WTC11 (cell line): Measurements from ENCODE around the gene TBC1D22B. TPM values are rescaled to one million over a fixed set of nuclear protein-coding genes. Genes with fewer than 3 reads are reported as not detected.

Experiments used
- ATAC-seq: fragments of 200-7000 bp; cut with Tn5 transposase; 2 replicates; pipeline ENCODE4 v1.10.0; 2021; ENCODE audit warnings: mild to moderate bottlenecking, moderate library complexity
- CTCF ChIA-PET: fragments of 300-600 bp; sonication (Branson Sonifier 250); formaldehyde crosslinking; loops from one replicate; lab custom pipeline; 2021; ENCODE audit warnings: antibody characterized with exemption; lab: Charles Lee
- POLR2A ChIA-PET: fragments of 350-600 bp; sonication (Branson Sonifier 250); formaldehyde crosslinking; loops from one replicate; lab custom pipeline; 2021; ENCODE audit warnings: antibody characterized with exemption; lab: Charles Lee
- DNase-seq: peaks from one replicate; pipeline ENCODE4 v3.0.0; 2021; ENCODE audit warnings: low spot score
- H3K27ac Mint-ChIP-seq: 2 replicates; pipeline ENCODE4 v1.8.0; 2021; ENCODE audit warnings: mixed read lengths
- H3K27me3 Mint-ChIP-seq: 2 replicates; pipeline ENCODE4 v1.8.0; 2021; ENCODE audit warnings: low read depth, mild to moderate bottlenecking, moderate library complexity, mixed read lengths
- H3K36me3 Mint-ChIP-seq: 2 replicates; pipeline ENCODE4 v1.8.0; 2021; ENCODE audit warnings: mixed read lengths
- H3K4me1 Mint-ChIP-seq: 2 replicates; pipeline ENCODE4 v1.8.0; 2022; ENCODE audit warnings: mixed read lengths
- H3K4me3 Mint-ChIP-seq: 2 replicates; pipeline ENCODE4 v1.8.0; 2021; ENCODE audit warnings: mild to moderate bottlenecking, moderate library complexity, mixed read lengths
- H3K9me3 Mint-ChIP-seq: 2 replicates; pipeline ENCODE4 v1.8.0; 2021; ENCODE audit warnings: mixed read lengths
- ATF2 ChIP-seq: sonication (generic); formaldehyde crosslinking; IDR thresholded peaks from 2 replicates; pipeline ENCODE4 v1.8.1; 2022; ENCODE audit warnings: low read depth, missing genetic modification reagents, borderline replicate concordance
- CBFB ChIP-seq: sonication (generic); formaldehyde crosslinking; IDR thresholded peaks from 2 replicates; pipeline ENCODE4 v1.8.1; 2022; ENCODE audit warnings: mild to moderate bottlenecking, low read depth, missing genetic modification reagents
- ESRRA ChIP-seq: sonication (generic); formaldehyde crosslinking; IDR thresholded peaks from 2 replicates; pipeline ENCODE4 v1.8.1; 2022; ENCODE audit warnings: mild to moderate bottlenecking, missing genetic modification reagents, borderline replicate concordance
- FOXJ3 ChIP-seq: sonication (generic); formaldehyde crosslinking; IDR thresholded peaks from 2 replicates; pipeline ENCODE4 v1.9.0; 2021; ENCODE audit warnings: missing genetic modification reagents, mild to moderate bottlenecking, borderline replicate concordance
- HMGXB4 ChIP-seq: sonication (generic); formaldehyde crosslinking; IDR thresholded peaks from 2 replicates; pipeline ENCODE4 v1.8.1; 2023; ENCODE audit warnings: mild to moderate bottlenecking, moderate library complexity, missing genetic modification reagents
- IRF2 ChIP-seq: sonication (generic); formaldehyde crosslinking; IDR thresholded peaks from 2 replicates; pipeline ENCODE4 v1.8.0; 2022; ENCODE audit warnings: low read depth, missing genetic modification reagents, borderline replicate concordance
- NFATC4 ChIP-seq: fragments of 250-450 bp; sonication (Bioruptor Pico); IDR thresholded peaks from 2 replicates; pipeline ENCODE4 v1.9.0; 2021; ENCODE audit warnings: mild to moderate bottlenecking
- NFYB ChIP-seq: sonication (generic); formaldehyde crosslinking; conservative IDR thresholded peaks from 2 replicates; pipeline ENCODE4 v1.8.0; 2022; ENCODE audit warnings: low read depth, missing genetic modification reagents
- NR2C2 ChIP-seq: sonication (generic); formaldehyde crosslinking; IDR thresholded peaks from 2 replicates; pipeline ENCODE4 v1.8.0; 2022; ENCODE audit warnings: mild to moderate bottlenecking, missing genetic modification reagents
- PREB ChIP-seq: sonication (generic); formaldehyde crosslinking; IDR thresholded peaks from 2 replicates; pipeline ENCODE4 v1.8.1; 2022; ENCODE audit warnings: mild to moderate bottlenecking, missing genetic modification reagents, moderate library complexity, borderline replicate concordance
- RELA ChIP-seq: sonication (generic); formaldehyde crosslinking; IDR thresholded peaks from 2 replicates; pipeline ENCODE4 v1.8.1; 2022; ENCODE audit warnings: missing genetic modification reagents, mild to moderate bottlenecking, borderline replicate concordance
- TEAD4 ChIP-seq: sonication (generic); formaldehyde crosslinking; IDR thresholded peaks from 2 replicates; pipeline ENCODE4 v1.8.0; 2022; ENCODE audit warnings: mild to moderate bottlenecking, missing genetic modification reagents
- ZMAT4 ChIP-seq: fragments of 250-450 bp; sonication (Bioruptor Pico); IDR thresholded peaks from 2 replicates; pipeline ENCODE4 v1.9.0; 2021; ENCODE audit warnings: mild to moderate bottlenecking
- ZNF232 ChIP-seq: sonication (generic); formaldehyde crosslinking; IDR thresholded peaks from 2 replicates; pipeline ENCODE4 v1.8.0; 2022; ENCODE audit warnings: mild to moderate bottlenecking, missing genetic modification reagents
- ZNF281 ChIP-seq: sonication (generic); formaldehyde crosslinking; IDR thresholded peaks from 2 replicates; pipeline ENCODE4 v1.8.0; 2023; ENCODE audit warnings: mild to moderate bottlenecking, missing genetic modification reagents
- ZNF396 ChIP-seq: fragments of 250-450 bp; sonication (Bioruptor Pico); IDR thresholded peaks from 2 replicates; pipeline ENCODE4 v1.8.0; 2021; ENCODE audit warnings: mild to moderate bottlenecking, moderate library complexity, borderline replicate concordance
- ZSCAN18 ChIP-seq: fragments of 250-450 bp; sonication (Bioruptor Pico); IDR thresholded peaks from 2 replicates; pipeline ENCODE4 v2.1.2; 2022; ENCODE audit warnings: mild to moderate bottlenecking, moderate library complexity
- total RNA-seq: library from RNA; stranded (reverse); gene quantifications from 3 replicates; pipeline ENCODE4 v1.2.3, GENCODE V29; 2021
- TF ChIP-seq, protein P1 (sequence below): sonication (generic); formaldehyde crosslinking; IDR thresholded peaks from 2 replicates; pipeline ENCODE4 v1.8.0; 2022; ENCODE audit warnings: missing genetic modification reagents
- TF ChIP-seq, protein P2 (sequence below): sonication (generic); formaldehyde crosslinking; IDR thresholded peaks from 2 replicates; pipeline ENCODE4 v1.8.1; 2023; ENCODE audit warnings: mild to moderate bottlenecking, missing genetic modification reagents
- TF ChIP-seq, protein P3 (sequence below): sonication (generic); formaldehyde crosslinking; IDR thresholded peaks from 2 replicates; pipeline ENCODE4 v1.8.1; 2023; ENCODE audit warnings: mild to moderate bottlenecking, missing genetic modification reagents, moderate library complexity

Gene TBC1D22B
- total RNA-seq, 1 experiment from 2014 or later: 16.4 TPM

DNA sequence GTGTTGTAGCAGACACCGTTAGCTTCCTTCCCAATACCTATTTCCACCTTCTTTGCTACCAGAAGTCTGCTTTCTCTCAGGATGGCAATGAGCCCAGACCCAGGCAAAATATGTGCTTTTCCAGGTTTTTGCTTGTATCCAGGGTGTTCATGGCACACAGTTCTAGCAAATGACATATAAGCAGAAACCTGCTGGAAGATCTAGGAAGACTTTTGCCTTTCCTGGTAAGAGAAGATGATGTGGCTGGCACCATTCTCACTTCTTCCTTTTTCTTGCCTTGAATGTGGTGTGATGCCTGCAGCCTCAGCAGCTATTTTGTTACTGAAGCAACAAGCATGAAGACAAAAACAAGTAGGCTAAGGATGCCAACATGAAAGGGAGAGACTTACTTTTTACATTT, 19.2 kb upstream of the TBC1D22B start:
- Mint-ChIP-seq H3K9me3 (peaks cover 5% of the 10 kb centered on the region), H3K27ac (no peak overlapping the region), H3K4me1 (peaks cover 9% of the 10 kb centered on the region), H3K27me3 (peaks cover 3% of the 10 kb centered on the region), H3K4me3 (no peak overlapping the region), H3K36me3 (no peaks in the 10 kb centered on the region)
- no peak for ATAC-seq
- ChIA-PET POLR2A (no interaction called here), CTCF (no interaction called here)
- no peak for DNase-seq
- TF ChIP-seq ZNF232 (CRISPR knock-in tag) (no peak), RELA (CRISPR knock-in tag) (no peak), NFATC4 (no peak), ESRRA (CRISPR knock-in tag) (no peak), FOXJ3 (no peak), NR2C2 (CRISPR knock-in tag) (no peak), ZNF396 (no peak), NFYB (no peak), ZSCAN18 (no peak), HMGXB4 (CRISPR knock-in tag) (no peak), TEAD4 (no peak), PREB (no peak), ZNF281 (CRISPR knock-in tag) (no peak), CBFB (CRISPR knock-in tag) (no peak), ATF2 (CRISPR knock-in tag) (no peak), IRF2 (CRISPR knock-in tag) (no peak), ZMAT4 (CRISPR knock-in tag) (no peak)
- TF ChIP-seq, protein P1, sequence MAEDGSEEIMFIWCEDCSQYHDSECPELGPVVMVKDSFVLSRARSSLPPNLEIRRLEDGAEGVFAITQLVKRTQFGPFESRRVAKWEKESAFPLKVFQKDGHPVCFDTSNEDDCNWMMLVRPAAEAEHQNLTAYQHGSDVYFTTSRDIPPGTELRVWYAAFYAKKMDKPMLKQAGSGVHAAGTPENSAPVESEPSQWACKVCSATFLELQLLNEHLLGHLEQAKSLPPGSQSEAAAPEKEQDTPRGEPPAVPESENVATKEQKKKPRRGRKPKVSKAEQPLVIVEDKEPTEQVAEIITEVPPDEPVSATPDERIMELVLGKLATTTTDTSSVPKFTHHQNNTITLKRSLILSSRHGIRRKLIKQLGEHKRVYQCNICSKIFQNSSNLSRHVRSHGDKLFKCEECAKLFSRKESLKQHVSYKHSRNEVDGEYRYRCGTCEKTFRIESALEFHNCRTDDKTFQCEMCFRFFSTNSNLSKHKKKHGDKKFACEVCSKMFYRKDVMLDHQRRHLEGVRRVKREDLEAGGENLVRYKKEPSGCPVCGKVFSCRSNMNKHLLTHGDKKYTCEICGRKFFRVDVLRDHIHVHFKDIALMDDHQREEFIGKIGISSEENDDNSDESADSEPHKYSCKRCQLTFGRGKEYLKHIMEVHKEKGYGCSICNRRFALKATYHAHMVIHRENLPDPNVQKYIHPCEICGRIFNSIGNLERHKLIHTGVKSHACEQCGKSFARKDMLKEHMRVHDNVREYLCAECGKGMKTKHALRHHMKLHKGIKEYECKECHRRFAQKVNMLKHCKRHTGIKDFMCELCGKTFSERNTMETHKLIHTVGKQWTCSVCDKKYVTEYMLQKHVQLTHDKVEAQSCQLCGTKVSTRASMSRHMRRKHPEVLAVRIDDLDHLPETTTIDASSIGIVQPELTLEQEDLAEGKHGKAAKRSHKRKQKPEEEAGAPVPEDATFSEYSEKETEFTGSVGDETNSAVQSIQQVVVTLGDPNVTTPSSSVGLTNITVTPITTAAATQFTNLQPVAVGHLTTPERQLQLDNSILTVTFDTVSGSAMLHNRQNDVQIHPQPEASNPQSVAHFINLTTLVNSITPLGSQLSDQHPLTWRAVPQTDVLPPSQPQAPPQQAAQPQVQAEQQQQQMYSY (CRISPR knock-in tag): no peak
- TF ChIP-seq, protein P2, sequence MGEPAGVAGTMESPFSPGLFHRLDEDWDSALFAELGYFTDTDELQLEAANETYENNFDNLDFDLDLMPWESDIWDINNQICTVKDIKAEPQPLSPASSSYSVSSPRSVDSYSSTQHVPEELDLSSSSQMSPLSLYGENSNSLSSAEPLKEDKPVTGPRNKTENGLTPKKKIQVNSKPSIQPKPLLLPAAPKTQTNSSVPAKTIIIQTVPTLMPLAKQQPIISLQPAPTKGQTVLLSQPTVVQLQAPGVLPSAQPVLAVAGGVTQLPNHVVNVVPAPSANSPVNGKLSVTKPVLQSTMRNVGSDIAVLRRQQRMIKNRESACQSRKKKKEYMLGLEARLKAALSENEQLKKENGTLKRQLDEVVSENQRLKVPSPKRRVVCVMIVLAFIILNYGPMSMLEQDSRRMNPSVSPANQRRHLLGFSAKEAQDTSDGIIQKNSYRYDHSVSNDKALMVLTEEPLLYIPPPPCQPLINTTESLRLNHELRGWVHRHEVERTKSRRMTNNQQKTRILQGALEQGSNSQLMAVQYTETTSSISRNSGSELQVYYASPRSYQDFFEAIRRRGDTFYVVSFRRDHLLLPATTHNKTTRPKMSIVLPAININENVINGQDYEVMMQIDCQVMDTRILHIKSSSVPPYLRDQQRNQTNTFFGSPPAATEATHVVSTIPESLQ (CRISPR knock-in tag): no peak
- TF ChIP-seq, protein P3, sequence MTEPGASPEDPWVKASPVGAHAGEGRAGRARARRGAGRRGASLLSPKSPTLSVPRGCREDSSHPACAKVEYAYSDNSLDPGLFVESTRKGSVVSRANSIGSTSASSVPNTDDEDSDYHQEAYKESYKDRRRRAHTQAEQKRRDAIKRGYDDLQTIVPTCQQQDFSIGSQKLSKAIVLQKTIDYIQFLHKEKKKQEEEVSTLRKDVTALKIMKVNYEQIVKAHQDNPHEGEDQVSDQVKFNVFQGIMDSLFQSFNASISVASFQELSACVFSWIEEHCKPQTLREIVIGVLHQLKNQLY (CRISPR knock-in tag): no peak
